ENCODE data around the gene MSX2. TPM values are rescaled to one million over a fixed set of nuclear protein-coding genes. Genes with fewer than 3 reads are reported as not detected.
A peak's percentile ranks its signal among the peaks of the same experiment; 100 is the strongest.

The MSX2 gene
- total and polyA plus RNA-seq, 7 donors: 0.90 to 3.6 (median 1.6) TPM

DNA sequence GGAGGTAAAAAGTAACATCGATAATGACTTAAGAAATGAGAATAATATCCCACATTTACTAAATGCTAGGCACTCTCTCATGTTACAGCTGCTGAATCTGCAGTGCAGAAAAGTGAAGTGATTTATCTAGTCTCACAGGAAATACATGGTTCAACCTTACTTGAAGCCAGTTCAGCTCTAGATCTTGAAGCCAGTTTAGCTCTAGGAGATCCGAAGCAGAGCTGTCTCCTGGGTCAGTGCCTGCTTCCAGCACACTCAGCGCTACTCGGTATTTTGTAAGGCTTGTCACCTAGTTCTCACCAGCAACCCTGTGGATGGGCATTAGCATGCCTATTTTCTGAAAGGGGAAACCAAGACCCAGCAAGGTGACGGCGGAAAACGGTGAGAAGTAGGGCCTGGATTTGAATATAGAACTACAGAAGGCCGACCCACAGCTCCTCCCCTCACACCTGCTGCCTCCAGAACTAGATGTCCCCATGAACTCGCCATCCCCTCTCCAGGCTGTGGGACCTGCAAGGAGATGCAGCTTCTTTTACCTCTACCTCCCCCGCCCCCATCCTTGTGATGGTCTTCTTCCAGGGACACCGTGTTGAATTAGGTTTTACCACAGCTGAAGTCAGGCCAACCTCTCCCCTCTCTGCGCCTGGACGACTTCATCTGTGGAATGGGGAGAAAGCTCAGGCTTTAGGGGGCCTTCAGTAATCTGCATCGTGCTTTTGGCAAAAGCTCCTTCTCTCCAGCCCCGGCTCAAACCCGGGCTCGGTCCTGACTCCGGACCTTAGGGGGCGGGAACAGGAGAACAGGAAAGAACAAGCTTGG is 4.4 kb upstream of the MSX2 start:
- Histone ChIP-seq H3K4me3 (no peak overlapping the region), H3K27me3 (ENCODE audit: insufficient read depth in 3 of 3, low read length in 2 of 3) (peaks cover 8 to 87% (median 35%) of the 10 kb centered on the region in 3 donors)
- WGBS, 3 donors: 11 to 23% (median 18%) methylated on average over 19 of the region's 19 CpGs

DNA sequence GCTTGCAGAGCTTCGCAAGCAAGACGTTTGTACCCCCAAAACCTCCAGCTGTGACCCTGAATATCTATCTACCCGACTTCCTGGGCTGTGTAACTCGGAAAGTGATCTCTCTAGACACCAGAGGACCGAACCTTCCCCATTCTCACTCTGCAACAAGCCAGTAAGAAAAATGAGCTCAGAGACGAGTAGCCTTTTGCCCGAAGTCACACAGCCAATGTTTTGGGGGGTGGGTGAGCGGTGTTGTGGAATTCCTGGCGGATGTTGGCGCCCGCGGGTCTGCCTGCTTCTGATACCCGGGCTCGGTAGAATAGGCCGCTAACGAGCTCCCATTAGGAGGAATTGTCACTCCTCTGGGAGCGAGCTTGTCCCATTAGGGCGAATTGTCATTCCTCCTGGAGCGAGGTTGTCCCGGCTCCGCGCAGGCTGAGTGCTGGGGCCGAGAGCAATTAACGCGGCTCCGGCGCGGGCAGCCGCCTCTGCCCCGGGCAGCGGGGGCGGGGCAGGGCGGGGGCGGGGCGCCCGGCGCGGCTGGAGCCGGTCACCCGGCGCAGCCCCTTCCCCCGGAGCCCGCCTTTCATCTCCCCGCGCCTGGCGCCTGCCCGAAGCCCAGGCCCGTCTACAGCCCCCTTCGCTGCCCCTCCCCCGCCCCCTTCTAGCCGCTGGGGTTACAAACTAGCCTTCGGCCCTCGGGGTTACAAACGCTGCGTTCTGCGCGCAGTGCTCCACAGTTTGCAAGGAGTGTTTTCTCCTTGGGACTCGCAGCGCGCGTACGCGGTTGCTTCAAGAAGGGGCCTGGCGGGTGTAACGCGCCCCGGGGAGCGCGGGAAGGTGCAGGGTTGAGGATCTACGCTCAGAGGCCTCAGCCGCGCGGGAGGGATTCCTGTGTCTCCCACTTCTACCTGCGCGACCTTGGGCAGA is 3.5 kb upstream of the MSX2 start:
- no peak for ATAC-seq
- Histone ChIP-seq H3K4me3 (peak overlapping the region; percentile 50), H3K27me3 (ENCODE audit: insufficient read depth in 3 of 3, low read length in 2 of 3) (peaks cover 8 to 91% (median 37%) of the 10 kb centered on the region in 3 donors), H3K4me1 (peaks cover 3% of the 10 kb centered on the region), H3K36me3 (ENCODE audit: insufficient read depth in 1 of 2, low read depth in 1 of 2) (no peaks in the 10 kb centered on the region), H3K27ac (no peak overlapping the region), H3K9me3 (no peaks in the 10 kb centered on the region)
- intact Hi-C loops (cut with DNase I): loop anchor here in 1 of 2 donors (10.0 kb wide), 1 partner anchor 146 kb away; no protein-coding TSS in a partner anchor
- DNase-seq: no peak
- 2 to 3% (median 2%) methylated on average over 56 to 75 of the region's 75 CpGs for WGBS, 3 donors
- TF ChIP-seq, protein P1, sequence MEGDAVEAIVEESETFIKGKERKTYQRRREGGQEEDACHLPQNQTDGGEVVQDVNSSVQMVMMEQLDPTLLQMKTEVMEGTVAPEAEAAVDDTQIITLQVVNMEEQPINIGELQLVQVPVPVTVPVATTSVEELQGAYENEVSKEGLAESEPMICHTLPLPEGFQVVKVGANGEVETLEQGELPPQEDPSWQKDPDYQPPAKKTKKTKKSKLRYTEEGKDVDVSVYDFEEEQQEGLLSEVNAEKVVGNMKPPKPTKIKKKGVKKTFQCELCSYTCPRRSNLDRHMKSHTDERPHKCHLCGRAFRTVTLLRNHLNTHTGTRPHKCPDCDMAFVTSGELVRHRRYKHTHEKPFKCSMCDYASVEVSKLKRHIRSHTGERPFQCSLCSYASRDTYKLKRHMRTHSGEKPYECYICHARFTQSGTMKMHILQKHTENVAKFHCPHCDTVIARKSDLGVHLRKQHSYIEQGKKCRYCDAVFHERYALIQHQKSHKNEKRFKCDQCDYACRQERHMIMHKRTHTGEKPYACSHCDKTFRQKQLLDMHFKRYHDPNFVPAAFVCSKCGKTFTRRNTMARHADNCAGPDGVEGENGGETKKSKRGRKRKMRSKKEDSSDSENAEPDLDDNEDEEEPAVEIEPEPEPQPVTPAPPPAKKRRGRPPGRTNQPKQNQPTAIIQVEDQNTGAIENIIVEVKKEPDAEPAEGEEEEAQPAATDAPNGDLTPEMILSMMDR (IDR thresholded peaks at IDR 0.05): no peak

More for the DNA sequence above, 4.4 kb upstream of the MSX2 start:
- DNase-seq (no peak), ATAC-seq (no peak)
- intact Hi-C loops (cut with DNase I): loop anchor here in 1 of 2 donors (10.0 kb wide), 1 partner anchor 145 kb away; no protein-coding TSS in a partner anchor
- no peaks in the 10 kb centered on the region for H3K36me3 ChIP-seq (ENCODE audit: insufficient read depth in 1 of 2, low read depth in 1 of 2)
- H3K4me1 ChIP-seq: peaks cover 3% of the 10 kb centered on the region
- H3K9me3 ChIP-seq: no peaks in the 10 kb centered on the region
- H3K27ac ChIP-seq: no peak overlapping the region
- TF ChIP-seq, protein P1 (IDR thresholded peaks at IDR 0.05): no peak

DNA sequence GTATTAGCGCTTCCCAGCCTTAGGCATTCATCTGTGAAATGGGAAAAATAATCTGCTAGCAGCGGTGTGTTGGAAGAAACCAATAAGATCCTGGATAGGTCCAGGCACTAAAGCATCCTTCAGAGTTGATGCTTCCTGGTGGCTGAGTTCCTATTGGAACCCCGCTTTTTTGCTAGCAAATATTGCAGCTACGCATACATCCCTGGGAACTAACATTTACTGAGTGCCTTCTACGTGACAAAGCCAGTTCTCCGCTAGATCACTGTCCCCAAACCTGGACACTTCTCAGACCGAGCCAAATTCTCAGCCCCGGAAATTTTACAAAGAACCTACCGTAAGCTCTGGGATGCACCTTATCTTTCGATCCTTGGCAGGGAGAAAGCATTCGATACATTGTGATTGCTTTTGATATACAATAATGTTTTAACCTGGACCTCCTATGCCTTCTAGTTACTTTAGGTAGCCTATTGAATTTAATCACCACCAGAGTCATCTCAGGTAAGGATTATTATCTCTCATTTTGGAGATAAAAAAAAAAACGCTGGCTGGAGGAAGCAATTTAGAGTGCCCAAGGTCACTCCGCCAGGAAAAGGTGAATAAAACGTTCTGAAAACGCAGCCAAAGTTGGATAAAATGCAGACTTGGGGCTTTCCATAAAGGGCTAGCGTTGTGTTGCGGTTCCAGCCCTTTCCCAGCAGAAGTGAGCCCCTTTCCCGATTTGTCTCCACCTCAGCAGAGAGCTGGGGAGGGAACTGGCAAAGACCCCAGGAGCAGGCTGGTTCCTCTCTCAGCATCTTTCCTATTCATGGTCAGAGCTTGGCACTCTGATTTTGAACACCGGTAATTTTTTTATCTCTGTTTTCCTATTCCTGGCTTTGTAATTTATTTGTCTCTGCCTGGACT is 2.6 kb upstream of the MSX2 start:
- no peak for ATAC-seq
- intact Hi-C loops (cut with DNase I): loop anchor here in 1 of 2 donors (10.0 kb wide), 1 partner anchor 147 kb away; no protein-coding TSS in a partner anchor
- no peak for DNase-seq
- no peaks in the 10 kb centered on the region for H3K9me3 ChIP-seq
- peak overlapping the region; percentile 50 for H3K4me3 ChIP-seq
- 9 to 12% (median 11%) methylated on average over 19 of the region's 19 CpGs for WGBS, 3 donors
- no peaks in the 10 kb centered on the region for H3K36me3 ChIP-seq (ENCODE audit: insufficient read depth in 1 of 2, low read depth in 1 of 2)
- no peak overlapping the region for H3K27ac ChIP-seq
- H3K27me3 ChIP-seq (ENCODE audit: insufficient read depth in 3 of 3, low read length in 2 of 3): peaks cover 6 to 87% (median 37%) of the 10 kb centered on the region in 3 donors
- peaks cover 3% of the 10 kb centered on the region for H3K4me1 ChIP-seq
- TF ChIP-seq, protein P1 (IDR thresholded peaks at IDR 0.05): no peak

DNA sequence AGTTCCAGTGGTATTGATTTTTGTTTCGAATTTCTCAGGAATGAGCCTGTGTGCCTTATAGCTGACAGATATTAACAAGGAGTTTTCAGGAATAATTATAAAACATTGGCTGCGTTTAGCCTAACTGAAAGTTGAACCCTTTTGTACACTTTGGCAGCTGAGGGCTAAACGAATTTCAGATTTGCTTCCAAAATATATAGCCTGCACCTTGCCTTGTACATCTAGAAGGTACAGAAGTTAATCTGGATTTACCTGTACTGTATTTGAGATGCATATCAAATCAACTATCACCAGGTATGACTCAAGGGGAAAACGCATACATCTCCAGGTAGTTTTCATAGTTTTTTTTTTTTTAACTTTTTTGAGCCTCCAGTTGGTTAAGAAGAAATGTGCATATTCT is 1.9 kb upstream of the MSX2 start:
- Histone ChIP-seq H3K27ac (no peak overlapping the region), H3K4me3 (no peak overlapping the region), H3K9me3 (no peaks in the 10 kb centered on the region), H3K4me1 (peaks cover 3% of the 10 kb centered on the region), H3K27me3 (ENCODE audit: insufficient read depth in 3 of 3, low read length in 2 of 3) (peaks cover 6 to 80% (median 37%) of the 10 kb centered on the region in 3 donors), H3K36me3 (ENCODE audit: insufficient read depth in 1 of 2, low read depth in 1 of 2) (no peaks in the 10 kb centered on the region)
- intact Hi-C loops (cut with DNase I): loop anchor here in 1 of 2 donors (10.0 kb wide), 1 partner anchor 148 kb away; no protein-coding TSS in a partner anchor
- TF ChIP-seq, protein P1 (IDR thresholded peaks at IDR 0.05): no peak
- DNase-seq (no peak), ATAC-seq (no peak)
- WGBS, 3 donors: 17 to 20% (median 19%) methylated on average over 4 of the region's 4 CpGs
